ENCODE results near the gene SAMD14.

Gene SAMD14

GRCh38 chr17:50113624-50114320 lies 16.2 kb downstream of the SAMD14 start:
- no peak for DNase-seq

- DNase-seq: no peak
Measured at GRCh38 chr17:50112694-50113093, 17.3 kb downstream of the SAMD14 start.

GRCh38 chr17:50111673-50112655 lies 18.0 kb downstream of the SAMD14 start:
- DNase-seq: no peak

- DNase-seq: no peak
Measured at GRCh38 chr17:50110591-50111349, 19.2 kb downstream of the SAMD14 start.

- no peak for DNase-seq
Measured at GRCh38 chr17:50109785-50110184, 20.2 kb downstream of the SAMD14 start.

GRCh38 chr17:50109207-50109606 lies 20.8 kb downstream of the SAMD14 start:
- no peak for DNase-seq

- DNase-seq: no peak
Measured at GRCh38 chr17:50108556-50108955, 21.4 kb downstream of the SAMD14 start.

GRCh38 chr17:50107790-50108414 lies 22.1 kb downstream of the SAMD14 start:
- DNase-seq: no peak

GRCh38 chr17:50106393-50107131 lies 23.4 kb downstream of the SAMD14 start:
- no peak for DNase-seq

GRCh38 chr17:50105811-50106210 lies 24.1 kb downstream of the SAMD14 start:
- DNase-seq: no peak

GRCh38 chr17:50103941-50104340 lies 26.0 kb downstream of the SAMD14 start:
- no peak for DNase-seq

- DNase-seq: no peak
Measured at GRCh38 chr17:50103252-50103651, 26.7 kb downstream of the SAMD14 start.

GRCh38 chr17:50102164-50102991 lies 27.6 kb downstream of the SAMD14 start:
- DNase-seq: no peak

- DNase-seq: peak; percentile 76
Measured at GRCh38 chr17:50101346-50102163, 28.4 kb downstream of the SAMD14 start.

- DNase-seq: no peak
Measured at GRCh38 chr17:50100921-50101345, 29.0 kb downstream of the SAMD14 start.

- DNase-seq: no peak
Measured at GRCh38 chr17:50100480-50100883, 29.5 kb downstream of the SAMD14 start.

GRCh38 chr17:50099003-50099402 lies 31.0 kb downstream of the SAMD14 start:
- DNase-seq: no peak

GRCh38 chr17:50098583-50098982 lies 31.4 kb downstream of the SAMD14 start:
- DNase-seq: no peak

- DNase-seq: no peak
Measured at GRCh38 chr17:50097926-50098325, 32.0 kb downstream of the SAMD14 start.

GRCh38 chr17:50097455-50097854 lies 32.5 kb downstream of the SAMD14 start:
- no peak for DNase-seq

All from right kidney (tissue), 1 donor.